ENCODE measurements around the gene LRP3.

LRP3 gene

GRCh38 chr19:33197591-33198000 is 3.5 kb downstream of the LRP3 start:
- no peak for TF ChIP-seq CTCF (IDR thresholded peaks at IDR 0.05)
- Mint-ChIP-seq H3K36me3 (ENCODE audit: low read depth) (no peaks in the 10 kb centered on the region), H3K9me3 (no peaks in the 10 kb centered on the region), H3K27me3 (ENCODE audit: low read depth, poor library complexity) (peaks cover 13% of the 10 kb centered on the region), H3K27ac (no peak overlapping the region), H3K4me1 (no peaks in the 10 kb centered on the region), H3K4me3 (no peak overlapping the region)
- DNase-seq, result no peak

- H3K9me3 Mint-ChIP-seq, result no peaks in the 10 kb centered on the region
- no peak for DNase-seq
- no peak overlapping the region for H3K27ac Mint-ChIP-seq
- H3K4me3 Mint-ChIP-seq, result no peak overlapping the region
- peaks cover 8% of the 10 kb centered on the region for H3K27me3 Mint-ChIP-seq (ENCODE audit: low read depth, poor library complexity)
- no peaks in the 10 kb centered on the region for H3K4me1 Mint-ChIP-seq
- H3K36me3 Mint-ChIP-seq (ENCODE audit: low read depth), result peaks cover 6% of the 10 kb centered on the region
- TF ChIP-seq CTCF (IDR thresholded peaks at IDR 0.05), result no peak
Observed at GRCh38 chr19:33198169-33198568, 4.0 kb downstream of the LRP3 start.

- no peak for TF ChIP-seq CTCF (IDR thresholded peaks at IDR 0.05)
- no peak overlapping the region for H3K4me3 Mint-ChIP-seq
- no peak overlapping the region for H3K27ac Mint-ChIP-seq
- H3K36me3 Mint-ChIP-seq (ENCODE audit: low read depth), result peaks cover 8% of the 10 kb centered on the region
- no peaks in the 10 kb centered on the region for H3K4me1 Mint-ChIP-seq
- DNase-seq, result no peak
- no peaks in the 10 kb centered on the region for H3K9me3 Mint-ChIP-seq
- peaks cover 3% of the 10 kb centered on the region for H3K27me3 Mint-ChIP-seq (ENCODE audit: low read depth, poor library complexity)
Observed at GRCh38 chr19:33199441-33200265, 5.5 kb downstream of the LRP3 start.

GRCh38 chr19:33201473-33201872 is 7.3 kb downstream of the LRP3 start:
- TF ChIP-seq CTCF (IDR thresholded peaks at IDR 0.05), result no peak
- Mint-ChIP-seq H3K36me3 (ENCODE audit: low read depth) (peaks cover 8% of the 10 kb centered on the region), H3K27ac (no peak overlapping the region), H3K4me3 (no peak overlapping the region), H3K9me3 (no peaks in the 10 kb centered on the region), H3K27me3 (ENCODE audit: low read depth, poor library complexity) (peaks cover 3% of the 10 kb centered on the region), H3K4me1 (no peaks in the 10 kb centered on the region)
- no peak for DNase-seq

GRCh38 chr19:33201886-33202545 is 7.9 kb downstream of the LRP3 start:
- Mint-ChIP-seq H3K36me3 (ENCODE audit: low read depth) (peaks cover 8% of the 10 kb centered on the region), H3K27me3 (ENCODE audit: low read depth, poor library complexity) (peaks cover 3% of the 10 kb centered on the region), H3K4me3 (no peak overlapping the region), H3K27ac (no peak overlapping the region), H3K4me1 (no peaks in the 10 kb centered on the region), H3K9me3 (no peaks in the 10 kb centered on the region)
- no peak for DNase-seq
- TF ChIP-seq CTCF (IDR thresholded peaks at IDR 0.05), result no peak
